ENCODE data around the gene INAFM2. TPM values are rescaled to one million over a fixed set of nuclear protein-coding genes. Genes with fewer than 3 reads are reported as not detected.
A peak's percentile ranks its signal among the peaks of the same experiment; 100 is the strongest.

Gene INAFM2
- total RNA-seq, 1 donor from 2014 or later: 44.2 TPM

- DNase-seq (ENCODE audit: low spot score): no peak
Measured at GRCh38 chr15:40342416-40343320, 19.2 kb downstream of the INAFM2 start.

GRCh38 chr15:40343512-40343911, 20.0 kb downstream of the INAFM2 start:
- DNase-seq (ENCODE audit: low spot score): no peak

- DNase-seq (ENCODE audit: low spot score): no peak
Measured at GRCh38 chr15:40344217-40344616, 20.7 kb downstream of the INAFM2 start.

GRCh38 chr15:40344631-40345120, 21.2 kb downstream of the INAFM2 start:
- no peak for DNase-seq (ENCODE audit: low spot score)

GRCh38 chr15:40345225-40345866, 21.9 kb downstream of the INAFM2 start:
- no peak for DNase-seq (ENCODE audit: low spot score)

GRCh38 chr15:40345867-40346578, 22.5 kb downstream of the INAFM2 start:
- DNase-seq (ENCODE audit: low spot score): peak; percentile 82

GRCh38 chr15:40346579-40347558, 23.4 kb downstream of the INAFM2 start:
- DNase-seq (ENCODE audit: low spot score): no peak

GRCh38 chr15:40347559-40348473, 24.3 kb downstream of the INAFM2 start:
- DNase-seq (ENCODE audit: low spot score): no peak

- DNase-seq (ENCODE audit: low spot score): no peak
Measured at GRCh38 chr15:40348474-40348870, 25.0 kb downstream of the INAFM2 start.

- no peak for DNase-seq (ENCODE audit: low spot score)
Measured at GRCh38 chr15:40349163-40349562, 25.7 kb downstream of the INAFM2 start.

GRCh38 chr15:40352281-40352901, 28.9 kb downstream of the INAFM2 start:
- DNase-seq (ENCODE audit: low spot score): no peak

GRCh38 chr15:40353697-40354096, 30.2 kb downstream of the INAFM2 start:
- DNase-seq (ENCODE audit: low spot score): no peak

GRCh38 chr15:40354408-40355171, 31.1 kb downstream of the INAFM2 start:
- DNase-seq (ENCODE audit: low spot score): no peak

- DNase-seq (ENCODE audit: low spot score): no peak
Measured at GRCh38 chr15:40355976-40356585, 32.6 kb downstream of the INAFM2 start.

- no peak for DNase-seq (ENCODE audit: low spot score)
Measured at GRCh38 chr15:40357246-40357645, 33.8 kb downstream of the INAFM2 start.

- peak; percentile 83 for DNase-seq (ENCODE audit: low spot score)
Measured at GRCh38 chr15:40357723-40358470, 34.4 kb downstream of the INAFM2 start, which contains the start of gene DISP2. Gene DISP2 (plus strand): TSS chr15:40358219. CDS start chr15:40358322, 103 bp downstream.
